Pons (tissue), 1 donor: ENCODE measurements around the gene KANSL3.
"Not testable (repeated sequence)": the region's sequence is repeated elsewhere in the genome, so short reads cannot be mapped to it uniquely, and the experiment has no call there.

ENCODE experiments used
- DNase-seq: peaks from one replicate; pipeline ENCODE4 v3.0.0-alpha.2; 2016; ENCODE audit warnings: low spot score

Gene KANSL3

DNA sequence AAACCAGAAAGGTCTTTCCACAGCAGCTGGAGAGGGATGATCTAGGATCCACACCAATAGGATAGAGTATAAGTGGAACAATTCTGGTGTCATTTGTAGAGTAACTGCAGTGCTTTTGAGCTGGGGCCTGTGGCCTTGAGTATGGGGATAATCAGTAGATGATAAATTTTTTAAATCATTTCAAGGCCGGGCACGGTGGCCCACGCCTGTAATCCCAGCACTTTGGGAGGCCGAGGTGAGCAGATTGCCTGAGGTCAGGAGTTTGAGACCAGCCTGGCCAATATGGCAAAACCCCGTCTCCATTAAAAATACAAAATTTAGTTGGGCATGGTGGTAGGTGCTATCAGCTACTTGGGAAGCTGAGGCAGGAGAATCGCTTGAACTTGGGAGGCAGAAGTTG lies 80.7 kb downstream of the KANSL3 start:
- DNase-seq: not testable (repeated sequence)

DNA sequence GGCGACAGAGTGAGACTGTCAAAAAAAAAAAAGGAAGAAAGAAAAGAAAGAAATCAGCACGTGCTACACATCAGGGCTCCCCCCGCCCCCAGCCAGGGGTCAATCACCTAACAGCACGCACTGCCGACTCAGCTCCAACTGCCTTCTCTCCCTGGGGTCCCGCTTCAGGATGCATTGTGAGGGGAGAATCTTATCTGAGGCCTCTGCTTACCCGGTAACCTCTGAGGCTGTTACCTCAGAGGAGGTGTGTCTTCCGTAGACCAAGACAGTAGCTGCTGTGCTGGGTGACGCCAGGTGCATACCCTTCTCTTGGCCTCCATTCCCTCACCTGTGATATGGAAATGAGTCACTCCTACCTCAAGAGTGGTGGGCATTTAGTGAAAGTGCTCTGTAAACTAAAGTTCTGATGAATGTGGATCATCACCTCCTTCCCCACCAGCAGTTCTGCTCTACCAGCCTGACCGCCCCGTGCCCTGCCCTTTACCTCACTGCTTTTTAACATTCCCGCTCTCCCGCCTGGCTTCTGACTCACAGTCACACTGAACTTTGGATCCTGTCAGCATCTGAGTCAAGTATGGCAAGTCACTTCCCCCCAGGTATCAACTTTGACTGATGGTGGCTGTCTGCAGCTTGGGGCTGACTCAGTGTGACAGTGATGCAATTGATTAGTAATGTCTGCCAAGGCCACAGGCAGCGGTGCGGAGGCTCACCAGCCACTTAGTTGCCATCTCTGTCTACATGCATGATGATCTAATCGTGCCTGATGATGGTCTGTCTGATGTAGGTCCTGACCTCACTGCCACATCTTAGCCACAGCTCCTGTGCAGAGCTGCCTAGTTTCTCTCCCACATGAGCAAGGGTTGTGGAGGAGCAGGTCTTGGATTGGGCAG lies 81.4 kb downstream of the KANSL3 start:
- no peak for DNase-seq

DNA sequence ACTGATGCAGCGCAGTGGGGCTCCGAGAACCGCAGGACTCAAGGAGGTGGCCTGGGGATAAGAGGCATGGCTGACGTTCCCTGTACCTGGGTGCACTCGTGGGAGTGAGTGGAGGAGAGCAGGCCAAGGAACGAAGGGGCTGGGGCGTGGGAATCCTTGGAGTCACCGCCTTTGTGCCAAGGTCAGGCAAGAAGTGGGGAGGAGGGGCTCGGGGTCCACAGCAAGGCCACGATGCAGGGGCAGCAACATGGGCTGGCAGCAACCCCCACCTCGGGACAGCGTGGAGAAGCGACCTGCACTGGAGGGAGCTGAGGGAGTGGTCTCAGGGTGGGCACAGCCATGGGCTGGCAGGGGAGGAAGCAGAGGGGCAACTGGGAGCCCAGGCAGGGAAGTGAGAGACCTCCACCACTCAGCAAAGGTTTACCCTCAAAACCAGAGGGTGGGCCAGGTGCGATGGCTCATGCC lies 82.9 kb downstream of the KANSL3 start:
- DNase-seq: no peak

DNA sequence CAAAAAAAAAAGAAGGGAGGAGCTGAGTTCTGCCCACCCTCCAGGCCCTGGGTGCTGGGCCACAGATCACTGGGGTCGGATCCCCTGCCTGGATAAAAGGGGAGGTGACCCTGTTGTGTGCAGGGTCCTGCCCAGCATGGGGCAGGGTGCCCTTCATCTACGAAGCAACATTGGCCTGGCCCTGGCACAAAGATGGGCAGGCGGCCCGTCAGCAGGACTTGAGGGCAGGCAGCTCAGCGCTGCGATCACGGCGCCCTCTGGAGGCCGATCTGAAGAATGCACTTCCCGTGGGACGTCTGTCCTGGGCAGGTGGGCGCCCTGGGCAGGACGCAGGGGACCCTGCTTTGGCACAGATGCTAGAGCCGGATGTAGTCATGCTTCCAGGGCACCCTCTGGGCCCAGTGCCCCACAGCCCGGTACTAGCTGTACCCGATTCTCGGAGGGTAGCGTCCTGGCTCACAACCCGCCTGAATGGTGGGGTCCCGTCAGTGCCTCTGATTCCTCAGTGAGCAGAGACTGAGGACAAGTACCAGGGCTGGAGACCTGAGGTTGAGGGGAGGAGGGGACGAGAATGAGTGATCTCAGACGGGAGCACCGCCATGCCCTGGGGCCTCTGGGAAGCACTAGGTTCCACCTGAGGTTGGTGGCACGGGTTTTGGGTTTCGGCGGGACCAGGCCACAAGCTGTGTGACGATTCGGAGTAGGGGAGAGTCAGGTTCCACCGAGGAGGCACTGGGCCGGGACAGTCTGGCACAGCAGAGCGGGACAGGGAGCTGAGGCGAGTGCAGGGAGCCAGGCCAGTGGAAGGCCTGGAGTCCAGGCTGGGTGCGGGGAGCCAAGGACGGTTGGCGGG lies 83.6 kb downstream of the KANSL3 start:
- DNase-seq: peak; percentile 69

DNA sequence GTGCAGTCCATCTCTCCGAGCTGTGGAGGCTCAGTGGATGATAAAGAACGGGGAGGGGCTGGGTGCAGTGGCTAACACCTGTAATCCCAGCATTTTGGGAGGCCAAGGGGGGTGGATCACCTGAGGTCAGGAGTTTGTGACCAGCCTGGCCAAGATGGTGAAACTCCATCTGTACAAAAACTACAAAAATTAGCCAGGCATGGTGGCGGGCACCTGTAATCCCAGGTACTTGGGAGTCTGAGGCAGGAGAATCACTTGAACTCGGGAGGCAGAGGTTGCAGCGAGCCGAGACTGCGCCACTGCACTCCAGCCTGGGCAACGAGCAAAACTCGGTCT lies 84.2 kb downstream of the KANSL3 start:
- DNase-seq: not testable (repeated sequence)

DNA sequence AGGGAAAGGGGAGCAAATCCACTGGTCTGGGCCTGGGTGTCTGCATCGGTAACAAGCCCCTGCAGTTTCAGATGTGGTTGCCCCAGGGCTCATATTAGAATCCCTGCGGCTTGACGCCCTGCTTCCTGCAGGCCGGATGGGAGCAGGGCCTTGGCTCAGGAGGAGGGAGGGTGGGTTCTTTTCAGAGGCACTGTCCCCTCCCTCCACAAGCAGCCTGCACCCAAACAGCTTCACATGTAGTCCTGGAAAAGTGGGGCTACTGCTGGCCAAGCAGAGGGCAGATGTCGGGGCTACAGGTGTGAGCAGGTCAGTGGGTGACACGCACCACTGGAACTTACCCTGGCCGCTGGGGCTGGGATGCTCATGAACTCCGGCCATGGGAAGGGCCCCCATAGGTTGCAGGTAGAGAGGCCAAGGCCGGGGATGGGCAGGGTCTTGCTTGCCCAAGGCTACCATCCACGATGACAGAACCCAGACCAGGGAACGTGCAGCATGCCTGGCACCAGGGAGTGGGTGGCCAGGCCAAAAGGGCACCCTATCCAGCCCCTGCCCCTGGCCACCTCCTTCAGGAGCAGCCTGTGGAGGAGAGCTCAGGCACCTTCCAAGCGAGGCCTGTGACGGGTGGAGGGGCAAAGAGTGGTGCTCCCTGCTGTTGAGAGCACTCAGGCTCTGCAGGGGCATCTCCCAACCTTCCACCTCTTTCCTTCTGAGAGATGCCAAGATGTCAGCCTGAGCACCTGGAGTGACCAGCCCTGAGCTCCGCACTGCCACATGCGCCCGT lies 84.7 kb downstream of the KANSL3 start:
- DNase-seq: no peak

DNA sequence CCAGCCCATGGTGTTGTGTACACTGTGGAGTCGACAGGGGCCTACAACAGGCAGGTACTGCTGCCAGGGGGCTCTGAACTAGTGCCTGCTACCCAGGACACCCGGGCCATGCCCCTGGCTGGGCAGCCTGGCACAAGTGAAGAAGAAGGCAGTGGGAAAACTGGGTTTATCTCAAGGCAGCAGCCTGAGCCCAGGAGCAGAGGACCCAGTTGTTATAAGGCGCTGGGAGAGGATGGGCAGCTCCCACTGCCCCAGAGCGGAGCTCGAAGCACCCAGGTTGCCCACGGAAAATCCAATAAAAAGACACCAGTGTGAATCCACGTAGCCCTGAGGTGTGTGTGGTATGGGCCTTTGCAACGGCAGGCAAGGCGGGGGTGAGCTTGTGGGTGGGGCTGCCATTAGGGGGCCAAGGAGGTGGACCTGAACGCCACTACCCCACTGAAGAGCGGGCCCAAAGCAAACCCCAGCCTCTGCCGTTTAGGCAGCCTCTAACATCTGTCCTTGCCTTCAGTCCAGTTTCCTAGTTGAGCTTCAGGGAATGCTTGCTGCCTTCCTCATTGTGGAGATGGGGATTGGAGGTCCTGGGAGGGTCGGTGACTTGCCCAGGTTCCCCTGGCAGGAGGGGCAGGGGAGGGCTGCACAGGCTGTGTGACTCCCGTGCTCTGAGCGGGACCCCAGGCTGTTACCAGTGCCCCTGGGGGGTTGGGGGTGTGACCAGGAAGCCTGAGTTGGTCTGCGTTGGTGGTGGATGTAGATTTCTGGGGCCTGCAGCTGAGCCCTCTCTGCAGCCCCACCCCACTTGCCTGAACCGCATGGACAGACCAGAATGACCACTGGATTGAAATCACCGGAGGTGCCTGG lies 85.6 kb downstream of the KANSL3 start:
- no peak for DNase-seq

DNA sequence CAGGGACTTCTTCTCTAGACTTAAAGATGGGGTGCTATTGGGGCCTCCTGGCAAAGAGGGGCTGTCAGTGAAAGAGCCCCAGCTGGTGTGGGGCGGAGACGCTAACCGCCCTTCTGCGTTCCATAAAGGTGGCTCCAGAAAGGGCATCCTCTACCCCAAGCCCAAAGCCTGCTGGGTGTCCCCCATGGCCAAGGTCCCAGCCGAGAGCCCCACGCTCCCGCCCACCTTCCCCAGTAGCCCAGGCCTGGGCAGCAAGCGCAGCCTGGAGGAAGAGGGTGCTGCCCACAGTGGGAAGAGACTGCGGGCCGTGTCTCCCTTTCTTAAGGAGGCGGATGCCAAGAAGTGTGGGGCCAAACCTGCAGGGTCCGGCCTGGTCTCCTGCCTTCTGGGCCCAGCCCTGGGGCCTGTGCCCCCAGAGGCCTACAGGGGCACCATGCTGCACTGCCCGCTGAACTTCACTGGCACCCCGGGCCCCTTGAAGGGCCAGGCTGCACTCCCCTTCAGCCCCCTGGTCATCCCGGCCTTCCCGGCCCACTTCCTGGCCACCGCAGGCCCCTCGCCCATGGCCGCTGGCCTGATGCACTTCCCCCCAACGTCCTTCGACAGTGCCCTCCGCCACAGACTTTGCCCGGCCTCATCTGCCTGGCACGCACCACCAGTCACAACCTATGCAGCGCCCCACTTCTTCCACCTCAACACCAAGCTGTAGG lies 86.4 kb downstream of the KANSL3 start:
- no peak for DNase-seq

DNA sequence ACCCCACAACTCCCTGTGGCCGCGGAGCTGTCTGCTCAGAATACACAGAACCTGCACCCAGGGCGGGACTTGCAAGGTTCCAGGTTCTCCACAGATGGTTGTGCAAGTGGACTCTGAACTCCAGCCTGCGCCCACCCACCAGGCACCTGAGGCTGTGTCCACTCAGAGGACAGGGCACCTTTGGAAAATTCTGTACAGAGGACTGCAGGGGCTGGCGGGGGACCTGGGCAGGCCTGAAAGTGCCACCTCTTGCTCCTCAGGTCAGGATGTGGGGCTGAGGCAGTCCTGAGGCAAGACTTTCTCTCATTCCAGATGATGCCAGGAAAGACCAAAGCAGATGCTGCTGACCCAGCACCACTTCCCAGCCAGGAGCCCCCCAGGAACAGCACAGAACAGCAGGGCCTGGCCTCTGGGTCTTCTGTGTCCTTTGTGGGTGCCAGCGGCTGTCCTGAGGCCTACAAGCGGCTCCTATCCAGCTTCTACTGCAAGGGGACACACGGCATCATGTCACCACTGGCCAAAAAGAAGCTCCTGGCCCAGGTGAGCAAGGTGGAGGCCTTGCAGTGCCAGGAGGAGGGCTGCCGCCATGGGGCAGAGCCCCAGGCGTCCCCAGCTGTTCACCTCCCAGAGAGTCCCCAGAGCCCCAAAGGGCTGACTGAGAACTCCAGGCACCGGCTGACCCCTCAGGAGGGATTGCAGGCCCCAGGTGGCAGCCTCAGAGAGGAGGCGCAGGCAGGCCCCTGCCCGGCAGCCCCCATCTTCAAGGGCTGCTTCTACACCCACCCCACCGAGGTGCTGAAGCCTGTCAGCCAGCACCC lies 87.1 kb downstream of the KANSL3 start:
- no peak for DNase-seq

DNA sequence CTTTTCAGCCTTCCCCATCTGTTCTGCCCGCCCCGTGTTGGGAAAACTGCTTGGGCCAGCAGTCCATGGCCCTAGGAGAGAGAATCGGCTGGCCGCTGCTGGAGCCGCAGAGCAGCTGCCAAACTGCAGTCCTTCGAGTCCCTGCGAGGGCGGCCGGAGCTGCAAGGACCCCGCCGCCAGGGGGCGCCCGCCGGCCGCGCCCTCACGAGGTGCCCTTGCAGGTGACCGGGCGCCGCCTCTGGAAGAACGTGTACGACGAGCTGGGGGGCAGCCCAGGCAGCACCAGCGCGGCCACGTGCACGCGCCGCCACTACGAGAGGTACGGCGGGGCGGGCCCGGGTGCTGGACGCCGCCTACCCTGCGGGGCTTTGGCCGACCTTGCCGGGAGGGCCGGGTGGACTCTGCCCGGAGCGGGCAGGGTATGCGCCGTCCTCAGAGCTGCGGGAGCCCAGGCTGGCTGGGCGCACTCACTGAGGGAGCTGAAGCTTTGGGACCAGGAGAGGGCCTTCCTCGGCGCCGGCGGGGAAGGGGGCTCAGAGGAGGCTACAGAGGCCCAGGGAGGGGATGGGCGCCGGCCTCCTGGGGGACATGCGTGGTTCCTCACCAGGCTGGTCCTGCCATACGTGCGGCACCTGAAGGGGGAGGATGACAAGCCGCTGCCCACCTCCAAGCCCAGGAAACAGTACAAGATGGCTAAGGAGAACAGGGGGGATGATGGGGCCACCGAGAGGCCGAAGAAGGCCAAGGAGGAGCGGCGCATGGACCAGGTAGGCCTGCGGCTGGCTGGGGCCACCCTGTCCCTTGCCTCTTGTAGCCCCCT lies 87.9 kb downstream of the KANSL3 start:
- DNase-seq: no peak

DNA sequence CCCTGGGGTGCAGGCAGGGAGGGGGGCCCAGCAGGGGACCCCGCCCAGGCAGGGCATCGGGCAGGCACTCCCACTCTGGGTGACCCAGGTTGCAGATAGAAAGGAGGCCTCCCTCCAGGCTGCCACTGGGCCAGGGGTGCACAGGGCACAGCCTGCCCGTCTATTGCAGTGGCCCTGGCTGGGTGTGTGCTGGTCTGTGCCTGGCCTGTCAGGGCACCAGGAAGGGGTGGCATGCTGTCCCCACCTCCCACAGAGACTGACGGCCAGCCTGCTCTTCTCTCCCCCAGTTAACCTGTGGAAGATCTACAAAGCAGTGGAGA lies 88.7 kb downstream of the KANSL3 start:
- DNase-seq: no peak

DNA sequence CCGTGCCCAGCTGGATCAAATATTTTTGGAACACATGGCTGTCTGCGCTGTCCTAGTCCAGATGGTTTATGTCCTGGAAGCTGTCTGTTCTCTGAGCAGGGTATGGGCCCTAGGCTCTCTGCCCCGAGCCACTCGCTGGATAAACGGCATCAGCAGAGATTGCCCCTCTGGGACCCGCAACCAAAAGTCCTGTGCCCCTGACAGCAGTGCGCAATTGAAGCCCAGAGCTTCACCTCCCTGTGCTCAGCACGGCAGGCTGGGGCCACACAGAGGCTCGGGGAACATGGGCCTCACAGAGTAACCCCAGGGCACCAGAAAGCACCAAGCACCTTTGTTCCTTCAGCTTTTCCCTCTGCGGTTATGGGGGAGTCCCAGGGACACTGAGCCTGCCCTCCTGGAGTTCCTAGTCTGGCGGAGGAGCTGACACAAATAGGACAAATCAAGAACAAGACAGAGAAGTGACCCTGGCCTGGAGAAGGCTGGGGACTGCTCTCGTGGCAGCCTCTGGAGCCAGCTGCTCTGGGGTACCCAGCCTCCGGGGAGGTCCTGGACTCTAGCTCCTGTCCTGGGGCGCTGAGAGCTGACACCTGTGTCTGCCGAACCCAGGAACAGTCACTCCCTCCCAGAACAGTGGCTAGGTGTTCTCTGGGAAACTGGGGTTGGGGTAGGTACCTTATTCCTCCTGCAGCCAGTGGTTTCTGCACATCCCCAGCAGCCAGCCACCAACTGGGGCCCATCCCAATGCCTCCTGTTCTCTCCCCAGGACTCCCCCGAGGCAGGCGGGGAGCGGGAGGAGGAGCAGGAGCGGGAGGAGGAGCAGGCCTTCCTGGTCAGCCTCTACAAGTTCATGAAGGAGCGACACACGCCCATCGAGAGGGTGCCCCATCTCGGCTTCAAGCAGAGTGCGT lies 89.3 kb downstream of the KANSL3 start:
- DNase-seq: no peak

DNA sequence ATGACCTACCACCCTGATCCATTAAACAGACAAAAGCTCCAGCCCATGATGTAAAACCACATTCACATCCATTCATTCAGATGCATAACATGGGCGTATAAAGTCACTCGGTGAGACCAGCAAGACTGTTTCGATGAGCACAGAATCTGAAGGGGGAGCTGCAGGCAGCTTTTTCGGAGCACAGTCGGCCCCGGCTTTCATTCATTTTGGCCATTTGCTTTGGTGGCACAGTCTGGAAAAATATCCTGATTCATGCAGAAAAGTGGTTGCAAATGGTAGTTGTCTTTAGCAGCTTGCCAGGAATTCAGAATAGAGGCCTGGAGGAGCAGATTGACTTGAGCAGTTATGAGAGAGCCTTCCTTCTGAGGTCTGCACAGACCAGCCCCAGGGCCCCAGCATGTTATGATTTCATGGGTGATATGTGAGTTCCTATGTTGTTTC lies 90.4 kb downstream of the KANSL3 start:
- no peak for DNase-seq

DNA sequence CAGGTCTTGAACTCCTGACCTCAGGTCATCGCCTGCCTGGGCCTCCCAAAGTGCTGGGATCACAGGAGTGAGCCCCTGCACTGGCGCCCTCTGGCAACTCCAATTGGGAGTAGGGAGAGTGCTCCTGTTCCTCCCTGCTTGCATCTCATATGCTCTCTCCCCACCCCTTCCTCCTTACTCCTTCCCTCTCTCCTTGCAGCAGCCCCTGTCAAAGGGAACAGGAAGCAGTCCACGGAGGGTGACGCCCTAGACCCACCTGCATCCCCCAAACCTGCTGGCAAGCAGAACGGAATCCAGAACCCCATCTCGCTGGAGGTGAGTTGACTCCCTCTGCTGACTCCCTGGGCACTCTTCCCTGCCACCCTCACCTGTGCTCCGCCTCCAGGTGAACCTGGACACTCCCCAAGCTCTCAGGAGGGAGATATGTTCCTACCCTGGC lies 90.9 kb downstream of the KANSL3 start:
- DNase-seq: no peak

DNA sequence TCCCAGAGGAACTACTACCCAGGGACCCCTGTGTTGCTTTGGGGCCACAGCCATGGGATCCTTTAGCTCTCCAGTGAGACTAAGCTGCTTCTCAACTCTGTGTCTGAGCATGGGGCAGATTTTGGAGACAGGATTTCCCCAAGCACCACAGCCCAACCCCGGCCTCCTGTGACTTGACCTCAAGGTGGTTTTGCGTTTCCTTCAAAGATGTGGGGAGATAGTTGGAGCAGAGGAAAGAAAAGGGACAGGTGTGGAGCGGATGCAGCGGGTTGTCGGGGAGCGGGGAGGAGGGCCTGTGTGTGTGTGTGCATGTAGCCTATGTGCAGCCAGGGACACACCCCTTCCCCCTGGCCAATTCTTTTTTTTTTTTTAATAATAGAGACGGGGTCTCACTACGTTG lies 91.3 kb downstream of the KANSL3 start:
- DNase-seq: no peak

DNA sequence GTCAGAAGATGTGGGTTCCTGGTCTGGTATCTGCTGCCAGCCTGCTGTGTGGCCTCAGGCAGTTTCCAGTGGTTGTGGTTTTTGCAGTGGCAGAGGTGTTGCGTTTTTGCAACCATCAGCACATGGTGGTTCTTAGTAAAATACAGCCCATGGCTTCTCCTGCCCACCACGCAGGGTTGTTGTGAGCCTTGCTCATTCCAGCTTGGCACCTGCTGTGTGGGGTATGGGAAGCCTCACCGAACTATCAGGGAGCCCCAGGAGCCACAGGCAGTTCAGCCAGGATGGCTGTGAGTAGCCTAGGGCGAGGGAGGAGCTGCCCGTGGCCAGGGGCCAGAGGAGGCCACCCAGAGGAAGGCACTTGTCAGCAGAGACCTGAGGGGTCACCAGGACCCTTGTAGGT lies 91.8 kb downstream of the KANSL3 start:
- no peak for DNase-seq
